HepG2 (cell line): ENCODE measurements around the gene MCAT. TPM values are rescaled to one million over a fixed set of nuclear protein-coding genes. Genes with fewer than 3 reads are reported as not detected.
A peak's percentile ranks its signal among the peaks of the same experiment; 100 is the strongest.

Source experiments
- DR1 ChIP-seq: sonication (generic); formaldehyde crosslinking; IDR thresholded peaks from 2 replicates; pipeline ENCODE4 v1.8.0; 2021; ENCODE audit warnings: mild to moderate bottlenecking, missing genetic modification reagents, inconsistent platforms
- FIP1L1 ChIP-seq: fragments of 200-400 bp; formaldehyde crosslinking; IDR thresholded peaks from 2 replicates; pipeline ENCODE4 v1.6.1; 2018; ENCODE audit warnings: low read depth, mild to moderate bottlenecking, low read length, moderate library complexity, borderline replicate concordance; ENCODE audit not compliant: insufficient read depth
- ISL2 ChIP-seq: sonication (generic); formaldehyde crosslinking; IDR thresholded peaks from 2 replicates; pipeline ENCODE4 v1.5.0; 2020; ENCODE audit warnings: missing genetic modification reagents
- MTF1 ChIP-seq: sonication (generic); formaldehyde crosslinking; IDR thresholded peaks from 2 replicates; pipeline ENCODE4 v1.5.0; 2020; ENCODE audit warnings: missing genetic modification reagents
- NAIF1 ChIP-seq: sonication (generic); formaldehyde crosslinking; IDR thresholded peaks from 2 replicates; pipeline ENCODE4 v1.5.0; 2020; ENCODE audit warnings: mild to moderate bottlenecking, missing genetic modification reagents, borderline replicate concordance
- NCOA1 ChIP-seq: sonication (generic); formaldehyde crosslinking; IDR thresholded peaks from 2 replicates; pipeline ENCODE4 v1.9.0; 2021; ENCODE audit warnings: missing genetic modification reagents
- NR3C1 ChIP-seq: sonication (generic); formaldehyde crosslinking; IDR thresholded peaks from 2 replicates; pipeline ENCODE4 v1.4.0; 2020; ENCODE audit warnings: missing genetic modification reagents
- SATB2 ChIP-seq: sonication (generic); formaldehyde crosslinking; IDR thresholded peaks from 2 replicates; pipeline ENCODE4 v1.5.0; 2020; ENCODE audit warnings: missing genetic modification reagents
- SIN3A ChIP-seq: IDR thresholded peaks from 2 replicates; pipeline ENCODE4 v1.6.1; 2011; ENCODE audit warnings: low read depth, mild to moderate bottlenecking, control low read depth, low read length, borderline replicate concordance
- TARDBP ChIP-seq: sonication (generic); formaldehyde crosslinking; IDR thresholded peaks from 2 replicates; pipeline ENCODE4 v1.8.0; 2022; ENCODE audit warnings: mild to moderate bottlenecking, missing genetic modification reagents
- WIZ ChIP-seq: sonication (generic); formaldehyde crosslinking; IDR thresholded peaks from 2 replicates; pipeline ENCODE4 v1.5.1; 2020; ENCODE audit warnings: mild to moderate bottlenecking, missing genetic modification reagents
- ZC3H13 ChIP-seq: sonication (generic); formaldehyde crosslinking; IDR thresholded peaks from 2 replicates; pipeline ENCODE4 v1.8.1; 2023; ENCODE audit warnings: mild to moderate bottlenecking, missing genetic modification reagents, moderate library complexity
- ZFYVE20 ChIP-seq: sonication (generic); formaldehyde crosslinking; IDR thresholded peaks from 2 replicates; pipeline ENCODE4 v1.8.0; 2023; ENCODE audit warnings: low read depth, mild to moderate bottlenecking, moderate library complexity, missing genetic modification reagents, borderline replicate concordance
- ZNF451 ChIP-seq: sonication (generic); formaldehyde crosslinking; IDR thresholded peaks from 2 replicates; pipeline ENCODE4 v1.5.0; 2020; ENCODE audit warnings: mild to moderate bottlenecking, missing genetic modification reagents
- ZNF616 ChIP-seq: sonication (generic); formaldehyde crosslinking; IDR thresholded peaks from 2 replicates; pipeline ENCODE4 v1.5.0; 2020; ENCODE audit warnings: low read depth, mild to moderate bottlenecking, missing genetic modification reagents
- ZNF709 ChIP-seq: sonication (generic); formaldehyde crosslinking; IDR thresholded peaks from 2 replicates; pipeline ENCODE4 v1.5.0; 2020; ENCODE audit warnings: mild to moderate bottlenecking, missing genetic modification reagents
- ZNF891 ChIP-seq: sonication (generic); formaldehyde crosslinking; IDR thresholded peaks from 2 replicates; pipeline ENCODE4 v1.5.0; 2020; ENCODE audit warnings: mild to moderate bottlenecking, missing genetic modification reagents
- polyA plus RNA-seq, 8 experiments: library from polyadenylated mRNA; depleted of rRNA in 3 of 8; stranded (reverse) in 7 of 8; unstranded in 1 of 8; fragments of >200 nt; fragmentation: Illumina TruSeq in 4 of 8; extraction: Trizol in 4 of 8; gene quantifications; 2 replicates each; pipeline versions ENCODE4 v1.2.1 to v1.2.3, GENCODE V29; 2011 to 2016; ENCODE audit warnings: low read depth in 4 of 8, missing spikeins in 1 of 8, mixed read lengths in 1 of 8; ENCODE audit not compliant: insufficient read depth in 1 of 8
- total RNA-seq, 5 experiments: library from RNA; depleted of rRNA; stranded (reverse); fragments of >200 nt; fragmentation: Illumina TruSeq; extraction: Trizol; gene quantifications; 2 replicates each; pipeline ENCODE4 v1.2.3, GENCODE V29; 2016; ENCODE audit warnings: low read depth in 1 of 5
- TF ChIP-seq, protein P1 (sequence below): sonication (generic); formaldehyde crosslinking; IDR thresholded peaks from 2 replicates; pipeline ENCODE4 v1.8.0; 2022; ENCODE audit warnings: mild to moderate bottlenecking, missing genetic modification reagents
- TF ChIP-seq, protein P2 (sequence below), 2 experiments: sonication (generic) in 1 of 2; formaldehyde crosslinking in 1 of 2; IDR thresholded peaks; 2 replicates each; pipeline versions ENCODE4 v1.6.1 to v1.9.0; 2014 to 2022; ENCODE audit warnings: antibody characterized with exemption in 1 of 2, borderline replicate concordance in 1 of 2, inconsistent platforms in 1 of 2, low read depth in 1 of 2, missing genetic modification reagents in 1 of 2
- TF ChIP-seq, protein P3 (sequence below): sonication (generic); formaldehyde crosslinking; IDR thresholded peaks from 2 replicates; pipeline ENCODE4 v1.8.1; 2023; ENCODE audit warnings: mild to moderate bottlenecking, moderate library complexity, missing genetic modification reagents

Gene MCAT
- total and polyA plus RNA-seq, 2 of the 13 experiments (the other 11 are each of a cell fraction or from before 2014, with no cell fraction given) = 9.3 to 16.7 TPM

DNA sequence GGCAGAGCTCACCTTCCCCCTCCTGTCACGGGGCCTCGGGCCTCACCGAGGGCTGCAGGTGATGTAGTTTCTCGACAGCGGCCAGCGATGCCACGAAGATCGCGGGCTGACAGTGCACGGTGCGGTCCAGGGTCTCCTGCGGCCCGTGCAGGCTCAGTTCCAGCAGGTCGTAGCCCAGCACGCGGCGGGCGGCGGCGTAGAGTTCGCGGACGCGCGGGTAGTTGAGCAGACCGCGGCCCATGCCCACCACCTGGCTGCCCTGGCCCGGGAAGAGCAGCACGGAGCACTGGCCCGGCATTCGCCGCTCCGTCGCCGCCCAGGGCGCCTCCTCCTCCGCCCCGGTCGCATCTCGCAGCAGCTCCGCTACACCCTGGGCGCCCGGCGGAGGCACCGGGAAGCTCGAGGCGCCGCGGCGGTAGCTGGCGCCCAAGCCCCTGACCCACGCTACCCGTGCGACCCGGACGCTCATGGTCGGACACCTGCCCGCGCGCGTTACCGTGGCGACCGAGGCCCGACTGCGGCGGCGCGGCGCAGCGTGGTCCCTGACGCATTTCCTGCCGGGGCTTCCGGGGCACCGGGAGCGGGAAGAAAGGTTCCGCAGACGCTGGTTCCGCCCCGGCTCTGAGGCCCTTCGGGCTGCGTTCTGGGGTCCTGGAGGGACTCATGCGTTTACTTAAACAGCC lies at the start of gene MCAT (continued):
- TF ChIP-seq SIN3A (peak; percentile 65; the same call in 1 of the 2 replicates), TARDBP (peak; percentile 76; the same call in 1 of the 2 replicates), FIP1L1 (no peak), NAIF1 (no peak), ISL2 (CRISPR knock-in tag) (peak; percentile 54; the same call in 1 of the 2 replicates), DR1 (no peak), MTF1 (peak; percentile 42; the same call in 1 of the 2 replicates), NCOA1 (CRISPR knock-in tag) (no peak), ZNF891 (CRISPR knock-in tag) (peak; percentile 66), WIZ (no peak), SATB2 (CRISPR knock-in tag) (no peak), ZFYVE20 (CRISPR knock-in tag) (no peak), ZNF709 (CRISPR knock-in tag) (peak; percentile 73; the same call in 1 of the 2 replicates), ZC3H13 (CRISPR knock-in tag) (0 out of 2 replicates have a peak, but pooled peaks have one; percentile 55), NR3C1 (no peak), ZNF451 (peak; percentile 57; the same call in 1 of the 2 replicates), ZNF616 (peak; percentile 74; the same call in 1 of the 2 replicates)
- TF ChIP-seq, protein P1, sequence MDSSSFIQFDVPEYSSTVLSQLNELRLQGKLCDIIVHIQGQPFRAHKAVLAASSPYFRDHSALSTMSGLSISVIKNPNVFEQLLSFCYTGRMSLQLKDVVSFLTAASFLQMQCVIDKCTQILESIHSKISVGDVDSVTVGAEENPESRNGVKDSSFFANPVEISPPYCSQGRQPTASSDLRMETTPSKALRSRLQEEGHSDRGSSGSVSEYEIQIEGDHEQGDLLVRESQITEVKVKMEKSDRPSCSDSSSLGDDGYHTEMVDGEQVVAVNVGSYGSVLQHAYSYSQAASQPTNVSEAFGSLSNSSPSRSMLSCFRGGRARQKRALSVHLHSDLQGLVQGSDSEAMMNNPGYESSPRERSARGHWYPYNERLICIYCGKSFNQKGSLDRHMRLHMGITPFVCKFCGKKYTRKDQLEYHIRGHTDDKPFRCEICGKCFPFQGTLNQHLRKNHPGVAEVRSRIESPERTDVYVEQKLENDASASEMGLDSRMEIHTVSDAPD (CRISPR knock-in tag) = no peak; the same call in 1 of the 2 replicates
- TF ChIP-seq, protein P2, sequence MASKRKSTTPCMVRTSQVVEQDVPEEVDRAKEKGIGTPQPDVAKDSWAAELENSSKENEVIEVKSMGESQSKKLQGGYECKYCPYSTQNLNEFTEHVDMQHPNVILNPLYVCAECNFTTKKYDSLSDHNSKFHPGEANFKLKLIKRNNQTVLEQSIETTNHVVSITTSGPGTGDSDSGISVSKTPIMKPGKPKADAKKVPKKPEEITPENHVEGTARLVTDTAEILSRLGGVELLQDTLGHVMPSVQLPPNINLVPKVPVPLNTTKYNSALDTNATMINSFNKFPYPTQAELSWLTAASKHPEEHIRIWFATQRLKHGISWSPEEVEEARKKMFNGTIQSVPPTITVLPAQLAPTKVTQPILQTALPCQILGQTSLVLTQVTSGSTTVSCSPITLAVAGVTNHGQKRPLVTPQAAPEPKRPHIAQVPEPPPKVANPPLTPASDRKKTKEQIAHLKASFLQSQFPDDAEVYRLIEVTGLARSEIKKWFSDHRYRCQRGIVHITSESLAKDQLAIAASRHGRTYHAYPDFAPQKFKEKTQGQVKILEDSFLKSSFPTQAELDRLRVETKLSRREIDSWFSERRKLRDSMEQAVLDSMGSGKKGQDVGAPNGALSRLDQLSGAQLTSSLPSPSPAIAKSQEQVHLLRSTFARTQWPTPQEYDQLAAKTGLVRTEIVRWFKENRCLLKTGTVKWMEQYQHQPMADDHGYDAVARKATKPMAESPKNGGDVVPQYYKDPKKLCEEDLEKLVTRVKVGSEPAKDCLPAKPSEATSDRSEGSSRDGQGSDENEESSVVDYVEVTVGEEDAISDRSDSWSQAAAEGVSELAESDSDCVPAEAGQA (IDR thresholded peaks at IDR 0.05; ENCODE audit: low read depth) = peak; percentile 64; the same call in 1 of the 2 replicates
- TF ChIP-seq, protein P2 (CRISPR knock-in tag; IDR thresholded peaks at IDR 0.05; ENCODE audit: borderline replicate concordance) = 0 out of 2 replicates have a peak, but pooled peaks have one; percentile 48
- TF ChIP-seq, protein P3, sequence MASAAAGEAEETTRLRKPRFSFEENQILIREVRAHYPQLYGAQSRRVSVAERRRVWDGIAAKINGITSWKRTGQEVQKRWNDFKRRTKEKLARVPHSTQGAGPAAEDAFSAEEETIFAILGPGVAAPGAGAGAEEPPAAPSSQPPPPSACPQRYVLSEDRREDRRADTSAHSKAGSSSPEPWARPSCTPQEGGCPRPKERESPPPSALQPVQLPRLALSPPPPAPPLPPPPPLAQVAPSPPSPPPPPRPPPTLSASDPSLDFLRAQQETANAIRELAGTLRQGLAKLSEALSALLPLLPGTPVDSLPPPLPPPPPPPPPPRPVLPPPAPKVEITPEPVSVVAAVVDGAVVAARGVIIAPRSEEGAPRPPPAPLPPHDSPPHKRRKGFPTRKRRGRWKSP = peak; percentile 72; the same call in 1 of the 2 replicates
